ENCODE measurements around the gene MYO7B. TPM values are rescaled to one million over a fixed set of nuclear protein-coding genes. Genes with fewer than 3 reads are reported as not detected.

The MYO7B gene
- polyA plus RNA-seq, 2 of the 4 experiments (the other 2 are of a cell fraction) = 0.04 to 0.09 TPM

Other genes with a start within 250 kb of the MYO7B start
- gene ERCC3, start 241.5 kb upstream of the MYO7B start, polyA plus RNA-seq (2011; rRNA removed) = 68.3 and 79.0 TPM in 2 replicates
- 51.0 to 57.9 TPM (median 55.7 TPM) in 3 replicates for gene ERCC3, start 241.5 kb upstream of the MYO7B start, polyA plus RNA-seq (2017; fragmentation: RNase III; extraction: RNeasy Plus Mini Kit Qiagen cat#74134 plus additional on column Dnase treatment)
- gene MAP3K2, start 147.7 kb upstream of the MYO7B start, polyA plus RNA-seq (2011; rRNA removed) = 29.7 and 36.1 TPM in 2 replicates
- 12.3 to 13.2 TPM (median 12.8 TPM) in 3 replicates for gene MAP3K2, start 147.7 kb upstream of the MYO7B start, polyA plus RNA-seq (2017; fragmentation: RNase III; extraction: RNeasy Plus Mini Kit Qiagen cat#74134 plus additional on column Dnase treatment)
- gene PROC, start 117.3 kb upstream of the MYO7B start, polyA plus RNA-seq (2011; rRNA removed) = 2.0 and 2.6 TPM in 2 replicates
- 6.4 to 7.9 TPM (median 7.7 TPM) in 3 replicates for gene PROC, start 117.3 kb upstream of the MYO7B start, polyA plus RNA-seq (2017; fragmentation: RNase III; extraction: RNeasy Plus Mini Kit Qiagen cat#74134 plus additional on column Dnase treatment)
- 57.2 and 69.1 TPM in 2 replicates for gene IWS1, start 9.2 kb upstream of the MYO7B start, polyA plus RNA-seq (2011; rRNA removed)
- 56.6 to 64.3 TPM (median 58.2 TPM) in 3 replicates for gene IWS1, start 9.2 kb upstream of the MYO7B start, polyA plus RNA-seq (2017; fragmentation: RNase III; extraction: RNeasy Plus Mini Kit Qiagen cat#74134 plus additional on column Dnase treatment)
- gene GPR17, start 110.5 kb downstream of the MYO7B start, polyA plus RNA-seq (2011; rRNA removed) = not detected in 2 replicates
- not detected in 3 replicates for gene GPR17, start 110.5 kb downstream of the MYO7B start, polyA plus RNA-seq (2017; fragmentation: RNase III; extraction: RNeasy Plus Mini Kit Qiagen cat#74134 plus additional on column Dnase treatment)
- 1.2 TPM in 2 replicates for gene LIMS2, start 139.8 kb downstream of the MYO7B start, polyA plus RNA-seq (2011; rRNA removed)
- 5.6 to 7.6 TPM (median 6.1 TPM) in 3 replicates for gene LIMS2, start 139.8 kb downstream of the MYO7B start, polyA plus RNA-seq (2017; fragmentation: RNase III; extraction: RNeasy Plus Mini Kit Qiagen cat#74134 plus additional on column Dnase treatment)
- gene SFT2D3, start 165.8 kb downstream of the MYO7B start, polyA plus RNA-seq (2011; rRNA removed) = 9.4 and 10.4 TPM in 2 replicates
- gene SFT2D3, start 165.8 kb downstream of the MYO7B start, polyA plus RNA-seq (2017; fragmentation: RNase III; extraction: RNeasy Plus Mini Kit Qiagen cat#74134 plus additional on column Dnase treatment) = 4.2 to 4.9 TPM (median 4.5 TPM) in 3 replicates

All from A549 (cell line).